GM18517 (cell line): ENCODE data around the gene SYT3.
"Not testable (repeated sequence)": the region's sequence is repeated elsewhere in the genome, so short reads cannot be mapped to it uniquely, and the experiment has no call there.

Source experiments
- ATAC-seq: cut with Tn5 transposase; IDR thresholded peaks from one replicate; pipeline ENCODE4 v1.9.1; 2021; ENCODE audit warnings: mild to moderate bottlenecking, moderate library complexity; ENCODE audit not compliant: unreplicated experiment

Gene SYT3

GRCh38 chr19:50604264-50605073, 35.2 kb downstream of the SYT3 start:
- not testable (repeated sequence) for ATAC-seq

- no peak for ATAC-seq
Measured at GRCh38 chr19:50602935-50603334, 36.7 kb downstream of the SYT3 start.

GRCh38 chr19:50602496-50602895, 37.2 kb downstream of the SYT3 start:
- ATAC-seq: no peak

GRCh38 chr19:50602089-50602422, 37.6 kb downstream of the SYT3 start:
- ATAC-seq: no peak

- ATAC-seq: no peak
Measured at GRCh38 chr19:50601407-50602088, 38.1 kb downstream of the SYT3 start.

- ATAC-seq: no peak
Measured at GRCh38 chr19:50599427-50599826, 40.3 kb downstream of the SYT3 start.

- no peak for ATAC-seq
Measured at GRCh38 chr19:50590191-50590590, 49.5 kb downstream of the SYT3 start.

- not testable (repeated sequence) for ATAC-seq
Measured at GRCh38 chr19:50581795-50582660, 57.7 kb downstream of the SYT3 start.

- ATAC-seq: no peak
Measured at GRCh38 chr19:50580970-50581634, 58.6 kb downstream of the SYT3 start.

GRCh38 chr19:50580240-50580639, 59.4 kb downstream of the SYT3 start:
- ATAC-seq: no peak

GRCh38 chr19:50576769-50577168, 62.9 kb downstream of the SYT3 start:
- not testable (repeated sequence) for ATAC-seq

GRCh38 chr19:50573741-50574461, 65.8 kb downstream of the SYT3 start:
- no peak for ATAC-seq
